ENCODE results near the gene ZG16. TPM values are rescaled to one million over a fixed set of nuclear protein-coding genes. Genes with fewer than 3 reads are reported as not detected.

Gene ZG16
- polyA plus RNA-seq, 1 donor (not counting 4 experiments of a cell fraction or from before 2014, with no cell fraction given): not detected

DNA sequence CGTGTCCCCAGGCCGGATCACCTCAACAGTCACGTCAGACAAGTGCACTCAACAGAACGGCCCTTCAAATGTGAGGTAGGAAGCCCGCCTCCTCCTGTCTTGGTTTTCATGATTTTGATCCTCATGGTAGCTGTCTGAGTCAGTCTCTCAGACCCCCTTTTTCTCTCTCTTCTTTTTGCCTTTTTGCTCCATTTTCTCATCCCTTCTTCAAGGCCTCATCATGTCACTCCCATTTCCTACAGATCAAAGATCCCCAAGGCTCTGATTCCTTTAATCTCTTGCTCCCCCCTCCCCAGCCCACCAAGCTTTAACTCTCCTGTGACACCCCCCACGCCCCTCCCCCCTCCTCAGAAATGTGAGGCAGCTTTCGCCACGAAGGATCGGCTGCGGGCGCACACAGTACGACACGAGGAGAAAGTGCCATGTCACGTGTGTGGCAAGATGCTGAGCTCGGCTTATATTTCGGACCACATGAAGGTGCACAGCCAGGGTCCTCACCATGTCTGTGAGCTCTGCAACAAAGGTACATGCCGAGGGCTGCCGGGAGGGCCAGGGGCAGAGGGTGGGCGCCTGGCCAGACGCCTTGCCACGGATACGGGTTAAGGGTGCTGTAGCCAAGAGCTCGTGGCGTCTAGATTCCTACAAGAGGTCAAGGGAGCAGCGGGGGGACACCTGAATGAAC is 30.3 kb downstream of the ZG16 start:
- Histone ChIP-seq H3K4me2 (ENCODE audit: control insufficient read depth, extremely low read depth, insufficient read depth, low read depth, low read length) (peak overlapping the region; percentile 94), H3K9me3 (ENCODE audit: control insufficient read depth, low read depth, low read length) (no peaks in the 10 kb centered on the region), H3K9ac (ENCODE audit: control insufficient read depth, extremely low read depth, insufficient read depth, low read length) (peak overlapping the region; percentile 78), H3K27ac (ENCODE audit: control insufficient read depth, insufficient read depth, low read length) (peak overlapping the region; percentile 61), H4K20me1 (ENCODE audit: control insufficient read depth, extremely low read depth, insufficient read depth, low read length) (no peaks in the 10 kb centered on the region), H3K9me1 (ENCODE audit: control insufficient read depth, extremely low read depth, insufficient read depth, low read length) (peaks cover 2% of the 10 kb centered on the region), H3K27me3 (ENCODE audit: control insufficient read depth, extremely low read depth, insufficient read depth, low read length) (peaks cover 15% of the 10 kb centered on the region), H3K4me1 (ENCODE audit: control insufficient read depth, extremely low read depth, insufficient read depth, low read length) (peaks cover 36% of the 10 kb centered on the region), H3K4me3 (ENCODE audit: control insufficient read depth in 2 of 3, extremely low read depth in 1 of 3, insufficient read depth in 2 of 3, low read depth in 1 of 3, low read length in 3 of 3) (peak overlapping the region; percentile 47 to 83 (median 77)), H3K79me2 (ENCODE audit: control insufficient read depth, insufficient read depth, low read length) (peaks cover 22% of the 10 kb centered on the region), H2AFZ (ENCODE audit: control insufficient read depth, low read length) (no peak overlapping the region), H3K36me3 (ENCODE audit: control insufficient read depth in 2 of 2, extremely low read depth in 1 of 2, insufficient read depth in 2 of 2, low read length in 2 of 2) (peaks cover 5 to 9% of the 10 kb centered on the region in 2 experiments)
- dilution Hi-C loops (cut with MboI; ENCODE audit: extremely low pct_ligation_motif_present, low sequenced_read_pairs): no loop called here
- FAIRE-seq: no peak
- DNase-seq (ENCODE audit: low read depth, low spot score): no peak
- TF ChIP-seq, protein P1, sequence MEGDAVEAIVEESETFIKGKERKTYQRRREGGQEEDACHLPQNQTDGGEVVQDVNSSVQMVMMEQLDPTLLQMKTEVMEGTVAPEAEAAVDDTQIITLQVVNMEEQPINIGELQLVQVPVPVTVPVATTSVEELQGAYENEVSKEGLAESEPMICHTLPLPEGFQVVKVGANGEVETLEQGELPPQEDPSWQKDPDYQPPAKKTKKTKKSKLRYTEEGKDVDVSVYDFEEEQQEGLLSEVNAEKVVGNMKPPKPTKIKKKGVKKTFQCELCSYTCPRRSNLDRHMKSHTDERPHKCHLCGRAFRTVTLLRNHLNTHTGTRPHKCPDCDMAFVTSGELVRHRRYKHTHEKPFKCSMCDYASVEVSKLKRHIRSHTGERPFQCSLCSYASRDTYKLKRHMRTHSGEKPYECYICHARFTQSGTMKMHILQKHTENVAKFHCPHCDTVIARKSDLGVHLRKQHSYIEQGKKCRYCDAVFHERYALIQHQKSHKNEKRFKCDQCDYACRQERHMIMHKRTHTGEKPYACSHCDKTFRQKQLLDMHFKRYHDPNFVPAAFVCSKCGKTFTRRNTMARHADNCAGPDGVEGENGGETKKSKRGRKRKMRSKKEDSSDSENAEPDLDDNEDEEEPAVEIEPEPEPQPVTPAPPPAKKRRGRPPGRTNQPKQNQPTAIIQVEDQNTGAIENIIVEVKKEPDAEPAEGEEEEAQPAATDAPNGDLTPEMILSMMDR (optimal IDR thresholded peaks at IDR 0.05 in 1 of 3, IDR thresholded peaks at IDR 0.05 in 1 of 3, conservative IDR thresholded peaks at IDR 0.05 in 1 of 3; ENCODE audit: extremely low read depth in 1 of 3, insufficient read depth in 2 of 3, low read length in 3 of 3): no peak
- TF ChIP-seq EZH2 (IDR thresholded peaks at IDR 0.05; ENCODE audit: low read length): no peak

DNA sequence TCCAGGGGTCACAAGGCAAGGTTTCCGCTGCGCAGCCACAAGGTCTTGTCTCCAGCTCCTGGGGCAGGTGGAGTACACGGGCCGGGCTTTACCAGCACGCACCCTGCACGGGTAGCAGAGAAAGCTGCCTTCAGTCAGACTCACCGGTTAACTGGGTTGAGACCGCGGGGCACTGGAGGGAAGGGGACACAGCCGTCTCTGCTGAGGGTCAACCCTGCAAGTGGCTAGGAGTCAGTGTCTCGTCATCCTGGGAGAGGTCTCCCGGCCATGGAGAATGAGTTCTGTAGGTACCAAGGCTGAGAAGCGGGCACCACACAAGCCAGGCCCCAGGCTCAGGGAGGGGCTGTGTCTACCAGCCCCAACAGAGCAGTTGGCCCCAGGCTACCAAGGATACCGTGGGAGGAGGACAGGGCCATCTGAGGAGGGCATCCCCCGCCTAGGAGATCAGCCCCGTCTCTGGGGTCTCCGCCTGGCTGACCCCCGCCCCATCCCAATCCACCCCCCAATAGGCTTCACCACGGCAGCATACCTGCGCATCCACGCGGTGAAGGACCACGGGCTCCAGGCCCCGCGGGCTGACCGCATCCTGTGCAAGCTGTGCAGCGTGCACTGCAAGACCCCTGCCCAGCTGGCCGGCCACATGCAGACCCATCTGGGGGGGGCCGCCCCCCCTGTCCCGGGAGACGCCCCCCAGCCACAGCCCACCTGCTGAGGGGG is 31.1 kb downstream of the ZG16 start:
- Histone ChIP-seq H3K4me2 (ENCODE audit: control insufficient read depth, extremely low read depth, insufficient read depth, low read depth, low read length) (peak overlapping the region; percentile 94), H3K79me2 (ENCODE audit: control insufficient read depth, insufficient read depth, low read length) (peaks cover 22% of the 10 kb centered on the region), H3K9ac (ENCODE audit: control insufficient read depth, extremely low read depth, insufficient read depth, low read length) (no peak overlapping the region), H2AFZ (ENCODE audit: control insufficient read depth, low read length) (no peak overlapping the region), H4K20me1 (ENCODE audit: control insufficient read depth, extremely low read depth, insufficient read depth, low read length) (no peaks in the 10 kb centered on the region), H3K9me1 (ENCODE audit: control insufficient read depth, extremely low read depth, insufficient read depth, low read length) (peaks cover 2% of the 10 kb centered on the region), H3K4me3 (ENCODE audit: control insufficient read depth in 2 of 3, extremely low read depth in 1 of 3, insufficient read depth in 2 of 3, low read depth in 1 of 3, low read length in 3 of 3) (no peak overlapping the region), H3K27me3 (ENCODE audit: control insufficient read depth, extremely low read depth, insufficient read depth, low read length) (peaks cover 15% of the 10 kb centered on the region), H3K4me1 (ENCODE audit: control insufficient read depth, extremely low read depth, insufficient read depth, low read length) (peaks cover 36% of the 10 kb centered on the region), H3K36me3 (ENCODE audit: control insufficient read depth in 2 of 2, extremely low read depth in 1 of 2, insufficient read depth in 2 of 2, low read length in 2 of 2) (peaks cover 5 to 9% of the 10 kb centered on the region in 2 experiments), H3K9me3 (ENCODE audit: control insufficient read depth, low read depth, low read length) (no peaks in the 10 kb centered on the region), H3K27ac (ENCODE audit: control insufficient read depth, insufficient read depth, low read length) (no peak overlapping the region)
- no peak for FAIRE-seq
- dilution Hi-C loops (cut with MboI; ENCODE audit: extremely low pct_ligation_motif_present, low sequenced_read_pairs): no loop called here
- DNase-seq (ENCODE audit: low read depth, low spot score): no peak
- TF ChIP-seq, protein P1 (optimal IDR thresholded peaks at IDR 0.05 in 1 of 3, IDR thresholded peaks at IDR 0.05 in 1 of 3, conservative IDR thresholded peaks at IDR 0.05 in 1 of 3; ENCODE audit: extremely low read depth in 1 of 3, insufficient read depth in 2 of 3, low read length in 3 of 3): no peak
- TF ChIP-seq EZH2 (IDR thresholded peaks at IDR 0.05; ENCODE audit: low read length): no peak
